PC-9 (cell line): ENCODE measurements around the gene PUS7L. TPM values are rescaled to one million over a fixed set of nuclear protein-coding genes. Genes with fewer than 3 reads are reported as not detected.

Source experiments
- BruUV-seq: library from RNA; stranded (reverse); fragments of 400-500 nt; replicated peaks from 2 replicates; lab custom pipeline; 2021; lab: Mats Ljungman, UMichigan
- CTCF ChIA-PET: fragments of 300-600 bp; sonication (Branson Sonifier 250); formaldehyde crosslinking; loops from one replicate; lab custom pipeline; 2022; ENCODE audit warnings: antibody characterized with exemption; lab: Charles Lee
- POLR2A ChIA-PET: fragments of 300-600 bp; sonication (Branson Sonifier 250); formaldehyde crosslinking; loops from one replicate; lab custom pipeline; 2022; ENCODE audit warnings: antibody characterized with exemption; ENCODE audit not compliant: unreplicated experiment; lab: Charles Lee
- DNase-seq, 2 experiments: peaks; one replicate each; pipeline versions ENCODE4 v3.0.0 to v3.0.0-alpha.2; 2015 to 2022; ENCODE audit warnings: mixed read lengths in 1 of 2
- H2AFZ ChIP-seq: fragments of 200-600 bp; sonication (generic); 2 replicates; pipeline ENCODE4 v1.8.1; 2017; ENCODE audit warnings: antibody characterized with exemption
- H3F3A ChIP-seq: fragments of 200-600 bp; sonication (generic); 2 replicates; pipeline ENCODE4 v1.8.1; 2017; ENCODE audit warnings: antibody characterized with exemption, mild to moderate bottlenecking, low read depth; ENCODE audit not compliant: insufficient read depth
- H3K27ac ChIP-seq: fragments of 200-600 bp; sonication (generic); 2 replicates; pipeline ENCODE4 v1.6.1; 2016; ENCODE audit warnings: mixed run types
- H3K27me3 ChIP-seq: fragments of 200-600 bp; sonication (generic); 2 replicates; pipeline ENCODE4 v1.6.1; 2016; ENCODE audit warnings: low read depth, mixed run types; ENCODE audit not compliant: insufficient read depth
- H3K36me3 ChIP-seq: fragments of 200-600 bp; sonication (generic); 2 replicates; pipeline ENCODE4 v1.6.1; 2016; ENCODE audit warnings: low read depth, mixed run types
- H3K4me1 ChIP-seq: fragments of 200-600 bp; sonication (generic); replicated peaks from 2 replicates; pipeline ENCODE4 v1.6.1; 2016; ENCODE audit warnings: mixed run types; ENCODE audit not compliant: insufficient read depth
- H3K4me2 ChIP-seq: fragments of 200-600 bp; sonication (generic); 2 replicates; pipeline ENCODE4 v1.6.1; 2017; ENCODE audit warnings: mixed run types
- H3K4me3 ChIP-seq: fragments of 200-600 bp; sonication (generic); 2 replicates; pipeline ENCODE4 v1.6.1; 2016; ENCODE audit warnings: mixed run types
- H3K79me2 ChIP-seq: fragments of 200-600 bp; sonication (generic); 2 replicates; pipeline ENCODE4 v1.6.1; 2017; ENCODE audit warnings: low read depth, mixed run types
- H3K9me2 ChIP-seq: fragments of 200-600 bp; sonication (generic); 2 replicates; pipeline ENCODE4 v1.8.1; 2017; ENCODE audit warnings: mild to moderate bottlenecking; ENCODE audit not compliant: insufficient read depth
- H3K9me3 ChIP-seq: fragments of 200-600 bp; sonication (generic); 2 replicates; pipeline ENCODE4 v1.8.1; 2016; ENCODE audit warnings: low read depth; ENCODE audit not compliant: insufficient read depth
- H4K20me1 ChIP-seq: fragments of 200-600 bp; sonication (generic); 2 replicates; pipeline ENCODE4 v1.8.1; 2017; ENCODE audit not compliant: insufficient read depth
- EZH2 ChIP-seq: fragments of 200-600 bp; sonication (generic); IDR thresholded peaks from 2 replicates; pipeline ENCODE4 v1.8.0; 2017; ENCODE audit warnings: antibody characterized with exemption, low read depth
- intact Hi-C: fragments of 100-400 bp; cut with micrococcal nuclease; formaldehyde crosslinking; loops from one replicate; pipeline ENCODE4 v1.10.0; 2022; ENCODE audit not compliant: unreplicated experiment
- total RNA-seq: library from RNA; stranded (reverse); gene quantifications from 2 replicates; pipeline ENCODE4 v1.2.3, GENCODE V29; 2021
- TF ChIP-seq, protein P1 (sequence below): fragments of 200-600 bp; sonication (generic); conservative IDR thresholded peaks from 2 replicates; pipeline ENCODE4 v1.6.1; 2017; ENCODE audit warnings: mixed run types, antibody characterized with exemption, mild to moderate bottlenecking, moderate library complexity

Gene PUS7L
- total RNA-seq, 1 experiment from 2014 or later = 15.7 TPM

DNA sequence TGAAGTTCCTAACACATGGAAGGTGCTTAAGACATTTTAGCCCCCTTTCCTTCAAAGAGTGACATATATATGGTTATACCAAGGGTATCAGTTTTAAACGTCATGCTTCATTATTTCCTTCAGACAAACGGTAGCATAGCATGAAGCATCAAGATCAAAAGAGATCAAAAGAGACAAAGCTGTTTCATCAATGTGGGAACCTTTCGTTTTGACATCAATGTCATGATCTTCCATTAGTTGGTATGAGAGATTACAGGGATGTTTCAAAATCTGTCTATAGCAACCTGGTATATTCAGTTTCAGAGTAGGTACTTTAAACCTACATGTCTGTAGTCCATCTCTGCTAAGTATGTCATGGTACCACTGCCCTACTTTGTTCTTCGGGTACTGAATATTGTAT is 28.3 kb downstream of the PUS7L start:
- Histone ChIP-seq H3F3A (no peaks in the 10 kb centered on the region; the same call in 1 of the 2 replicates), H3K36me3 (peaks cover 4% of the 10 kb centered on the region; the same call in 1 of the 2 replicates), H3K79me2 (no peaks in the 10 kb centered on the region), H2AFZ (no peak overlapping the region), H3K9me3 (no peaks in the 10 kb centered on the region), H3K27ac (no peak overlapping the region), H4K20me1 (no peaks in the 10 kb centered on the region), H3K27me3 (no peaks in the 10 kb centered on the region), H3K4me3 (no peak overlapping the region), H3K4me2 (no peak overlapping the region), H3K9me2 (no peaks in the 10 kb centered on the region), H3K4me1 (no peaks in the 10 kb centered on the region)
- TF ChIP-seq EZH2 = no peak
- TF ChIP-seq, protein P1, sequence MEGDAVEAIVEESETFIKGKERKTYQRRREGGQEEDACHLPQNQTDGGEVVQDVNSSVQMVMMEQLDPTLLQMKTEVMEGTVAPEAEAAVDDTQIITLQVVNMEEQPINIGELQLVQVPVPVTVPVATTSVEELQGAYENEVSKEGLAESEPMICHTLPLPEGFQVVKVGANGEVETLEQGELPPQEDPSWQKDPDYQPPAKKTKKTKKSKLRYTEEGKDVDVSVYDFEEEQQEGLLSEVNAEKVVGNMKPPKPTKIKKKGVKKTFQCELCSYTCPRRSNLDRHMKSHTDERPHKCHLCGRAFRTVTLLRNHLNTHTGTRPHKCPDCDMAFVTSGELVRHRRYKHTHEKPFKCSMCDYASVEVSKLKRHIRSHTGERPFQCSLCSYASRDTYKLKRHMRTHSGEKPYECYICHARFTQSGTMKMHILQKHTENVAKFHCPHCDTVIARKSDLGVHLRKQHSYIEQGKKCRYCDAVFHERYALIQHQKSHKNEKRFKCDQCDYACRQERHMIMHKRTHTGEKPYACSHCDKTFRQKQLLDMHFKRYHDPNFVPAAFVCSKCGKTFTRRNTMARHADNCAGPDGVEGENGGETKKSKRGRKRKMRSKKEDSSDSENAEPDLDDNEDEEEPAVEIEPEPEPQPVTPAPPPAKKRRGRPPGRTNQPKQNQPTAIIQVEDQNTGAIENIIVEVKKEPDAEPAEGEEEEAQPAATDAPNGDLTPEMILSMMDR = no peak
- DNase-seq = no peak
- CTCF ChIA-PET = no interaction called here
- POLR2A ChIA-PET = no interaction called here
- intact Hi-C loops = no loop called here
- BruUV-seq = no TSS peak

DNA sequence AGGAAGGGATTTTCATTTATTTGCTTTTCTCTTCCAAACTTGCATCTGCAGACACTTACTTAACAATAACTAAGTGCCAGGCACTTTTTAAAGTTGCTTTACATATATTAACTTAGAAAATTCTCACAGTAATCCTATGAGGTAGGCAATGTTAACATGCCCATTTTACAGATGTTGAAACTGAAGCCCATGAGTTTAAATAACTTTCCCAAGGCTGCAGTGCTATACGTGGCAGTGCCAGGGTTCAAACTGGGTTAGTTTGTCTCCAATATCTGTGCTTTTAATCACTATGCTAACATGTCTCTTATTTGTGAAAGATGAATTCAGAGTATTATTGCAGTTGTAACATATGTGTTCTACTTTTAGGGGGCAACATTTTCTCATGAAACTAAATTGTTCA is 29.9 kb downstream of the PUS7L start:
- H3K4me1 ChIP-seq = no peaks in the 10 kb centered on the region
- no peaks in the 10 kb centered on the region; the same call in 1 of the 2 replicates for H3F3A ChIP-seq
- DNase-seq = no peak
- no peaks in the 10 kb centered on the region for H3K9me3 ChIP-seq
- peaks cover 4% of the 10 kb centered on the region; the same call in 1 of the 2 replicates for H3K36me3 ChIP-seq
- H3K4me2 ChIP-seq = no peak overlapping the region
- ChIA-PET CTCF (no interaction called here), POLR2A (no interaction called here)
- H2AFZ ChIP-seq = no peak overlapping the region
- no peak overlapping the region for H3K27ac ChIP-seq
- no TSS peak for BruUV-seq
- no peak for TF ChIP-seq EZH2
- TF ChIP-seq, protein P1 = no peak
- intact Hi-C loops = loop anchor here (2.0 kb wide), 1 partner anchor 228 kb away; no protein-coding TSS in a partner anchor
- no peaks in the 10 kb centered on the region for H3K27me3 ChIP-seq
- H3K79me2 ChIP-seq = no peaks in the 10 kb centered on the region
- H3K9me2 ChIP-seq = no peaks in the 10 kb centered on the region
- H3K4me3 ChIP-seq = no peak overlapping the region
- H4K20me1 ChIP-seq = no peaks in the 10 kb centered on the region

DNA sequence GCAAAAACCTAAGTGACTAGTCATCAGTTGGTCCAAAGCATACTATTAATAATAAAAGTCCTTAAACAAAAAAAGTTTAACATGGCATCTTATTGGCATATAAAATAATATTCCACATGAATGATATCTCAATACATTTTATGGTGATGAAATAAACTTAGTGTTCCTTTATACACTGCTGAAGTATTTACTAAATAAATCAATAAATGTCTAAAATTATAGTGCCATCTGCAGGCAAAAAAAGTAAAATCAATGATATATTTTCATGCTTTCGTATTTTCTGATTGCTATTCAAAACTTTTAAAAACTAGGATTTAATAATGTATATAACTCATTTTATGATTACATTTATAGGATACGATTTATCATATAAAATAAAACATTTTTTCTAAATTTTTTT is 30.5 kb downstream of the PUS7L start:
- H3K79me2 ChIP-seq = no peaks in the 10 kb centered on the region
- no peaks in the 10 kb centered on the region; the same call in 1 of the 2 replicates for H3F3A ChIP-seq
- CTCF ChIA-PET = no interaction called here
- no peak overlapping the region for H3K4me3 ChIP-seq
- no peak overlapping the region for H3K4me2 ChIP-seq
- POLR2A ChIA-PET = no interaction called here
- no TSS peak for BruUV-seq
- no peaks in the 10 kb centered on the region for H3K9me2 ChIP-seq
- no peak for DNase-seq
- H3K36me3 ChIP-seq = peaks cover 4% of the 10 kb centered on the region; the same call in 1 of the 2 replicates
- H3K27ac ChIP-seq = no peak overlapping the region
- H3K27me3 ChIP-seq = no peaks in the 10 kb centered on the region
- intact Hi-C loops = loop anchor here (2.0 kb wide), 1 partner anchor 227 kb away; no protein-coding TSS in a partner anchor
- H3K9me3 ChIP-seq = no peaks in the 10 kb centered on the region
- H2AFZ ChIP-seq = no peak overlapping the region
- H3K4me1 ChIP-seq = no peaks in the 10 kb centered on the region
- no peaks in the 10 kb centered on the region for H4K20me1 ChIP-seq
- TF ChIP-seq, protein P1 = peak; percentile 63
- no peak for TF ChIP-seq EZH2
